Lower leg skin (tissue), 3 donors: ENCODE results near the gene WHRN.

Experiments used
- CTCF ChIP-seq, 3 donors: fragments of 450-650 bp; IDR thresholded peaks; one replicate each; pipeline ENCODE4 v1.5.1; 2016; ENCODE audit warnings: antibody characterized with exemption in 3 of 3, mild to moderate bottlenecking in 3 of 3, moderate library complexity in 2 of 3
- POLR2A ChIP-seq, 2 donors: fragments of 450-650 bp; IDR thresholded peaks; one replicate each; pipeline ENCODE4 v1.6.1; 2016 to 2017; ENCODE audit warnings: antibody characterized with exemption in 2 of 2, mild to moderate bottlenecking in 1 of 2, moderate library complexity in 1 of 2

GRCh38 chr9:114417511-114417910 lies 87.8 kb downstream of the WHRN start:
- TF ChIP-seq CTCF (IDR thresholded peaks at IDR 0.05) (no peak), POLR2A (IDR thresholded peaks at IDR 0.05) (no peak)
